IMR-90 (cell line): ENCODE measurements around the gene NNAT. TPM values are rescaled to one million over a fixed set of nuclear protein-coding genes. Genes with fewer than 3 reads are reported as not detected.

Experiments used
- ATAC-seq: fragments of 200-7000 bp; cut with Tn5 transposase; 2 replicates; pipeline ENCODE4 v1.9.1; 2020; ENCODE audit warnings: low read depth, mild to moderate bottlenecking, moderate library complexity
- BruUV-seq: library from RNA; stranded (reverse); fragments of 400-500 nt; replicated peaks from 2 replicates; lab custom pipeline; 2021; lab: Mats Ljungman, UMichigan
- CTCF ChIA-PET: fragments of 300-600 bp; formaldehyde crosslinking; extraction: SDS; loops from one replicate; lab custom pipeline; 2021; ENCODE audit warnings: antibody characterized with exemption; lab: Yijun Ruan, JAX
- POLR2A ChIA-PET: fragments of 300-600 bp; sonication (Branson Sonifier 250); formaldehyde crosslinking; loops from one replicate; lab custom pipeline; 2022; ENCODE audit warnings: antibody characterized with exemption; ENCODE audit not compliant: unreplicated experiment; lab: Charles Lee
- DNase-seq: peaks from one replicate; pipeline ENCODE4 v3.0.0; 2013
- H2AFZ ChIP-seq: replicated peaks from 2 replicates; pipeline ENCODE3; 2013; ENCODE audit warnings: low read length, mild to moderate bottlenecking; ENCODE audit not compliant: poor library complexity
- H2AK5ac ChIP-seq: 2 replicates; pipeline ENCODE4 v1.6.1; 2013; ENCODE audit warnings: low read depth, low read length, inconsistent platforms
- H2AK9ac ChIP-seq: replicated peaks from 2 replicates; pipeline ENCODE3; 2013; ENCODE audit warnings: mild to moderate bottlenecking, low read depth, low read length, moderate library complexity; ENCODE audit not compliant: poor library complexity
- H2BK120ac ChIP-seq: 2 replicates; pipeline ENCODE4 v1.6.1; 2013; ENCODE audit warnings: low read depth, low read length, inconsistent platforms
- H2BK15ac ChIP-seq: 3 replicates; pipeline ENCODE4 v1.6.1; 2013; ENCODE audit warnings: low read depth, low read length, inconsistent platforms
- H2BK20ac ChIP-seq: 2 replicates; pipeline ENCODE4 v1.6.1; 2013; ENCODE audit warnings: low read depth, mild to moderate bottlenecking, inconsistent platforms, low read length, moderate library complexity
- H2BK5ac ChIP-seq: 2 replicates; pipeline ENCODE4 v1.6.1; 2013; ENCODE audit warnings: mild to moderate bottlenecking, low read depth, low read length, inconsistent platforms; ENCODE audit not compliant: poor library complexity, severe bottlenecking
- H3K14ac ChIP-seq: replicated peaks from 2 replicates; pipeline ENCODE4 v1.6.1; 2013; ENCODE audit warnings: low read depth, low read length, inconsistent platforms
- H3K18ac ChIP-seq: 2 replicates; pipeline ENCODE4 v1.6.1; 2013; ENCODE audit warnings: low read depth, low read length, control low read depth
- H3K23ac ChIP-seq: 2 replicates; pipeline ENCODE4 v1.6.1; 2013; ENCODE audit warnings: low read depth, low read length, inconsistent platforms
- H3K27ac ChIP-seq: 2 replicates; pipeline ENCODE4 v1.5.1; 2013; ENCODE audit warnings: mild to moderate bottlenecking, control low read depth, low read length; ENCODE audit not compliant: insufficient read depth
- H3K27me3 ChIP-seq: 2 replicates; pipeline ENCODE4 v1.6.1; 2013; ENCODE audit warnings: low read length; ENCODE audit not compliant: control insufficient read depth, insufficient read depth
- H3K36me3 ChIP-seq: 2 replicates; pipeline ENCODE4 v1.6.1; 2013; ENCODE audit warnings: low read length, mixed read lengths; ENCODE audit not compliant: control insufficient read depth, insufficient read depth
- H3K4ac ChIP-seq: 2 replicates; pipeline ENCODE4 v1.6.1; 2013; ENCODE audit warnings: low read depth, low read length, inconsistent platforms
- H3K4me1 ChIP-seq: 2 replicates; pipeline ENCODE4 v1.6.1; 2013; ENCODE audit warnings: low read length, mixed read lengths; ENCODE audit not compliant: control insufficient read depth, insufficient read depth
- H3K4me2 ChIP-seq: 2 replicates; pipeline ENCODE4 v1.6.1; 2013; ENCODE audit warnings: low read depth, mild to moderate bottlenecking, control low read depth, low read length, moderate library complexity
- H3K4me3 ChIP-seq: 2 replicates; pipeline ENCODE4 v1.5.1; 2013; ENCODE audit warnings: low read depth, mild to moderate bottlenecking, control low read depth, low read length, moderate library complexity; ENCODE audit not compliant: insufficient read depth
- H3K56ac ChIP-seq: 2 replicates; pipeline ENCODE4 v1.6.1; 2013; ENCODE audit warnings: low read length, inconsistent platforms; ENCODE audit not compliant: insufficient read depth; ENCODE audit errors: extremely low read depth
- H3K79me1 ChIP-seq, 2 experiments: 2 replicates each; pipeline ENCODE4 v1.6.1; 2013; ENCODE audit warnings: low read length in 2 of 2, inconsistent platforms in 1 of 2, low read depth in 1 of 2
- H3K9ac ChIP-seq: 2 replicates; pipeline ENCODE4 v1.6.1; 2013; ENCODE audit warnings: low read depth, low read length, control low read depth
- H3K9me1 ChIP-seq: 2 replicates; pipeline ENCODE4 v1.6.1; 2013; ENCODE audit warnings: low read length, inconsistent platforms; ENCODE audit not compliant: insufficient read depth
- H3K9me3 ChIP-seq: 2 replicates; pipeline ENCODE4 v1.6.1; 2013; ENCODE audit warnings: low read length; ENCODE audit not compliant: control insufficient read depth, insufficient read depth
- H4K20me1 ChIP-seq: 2 replicates; pipeline ENCODE4 v1.6.1; 2013; ENCODE audit warnings: low read length, inconsistent platforms; ENCODE audit not compliant: insufficient read depth
- H4K5ac ChIP-seq: 2 replicates; pipeline ENCODE4 v1.6.1; 2013; ENCODE audit warnings: mild to moderate bottlenecking, low read depth, low read length, control low read depth
- H4K8ac ChIP-seq, 2 experiments: 2 replicates each; pipeline ENCODE4 v1.6.1; 2013; ENCODE audit warnings: low read depth in 2 of 2, low read length in 2 of 2, control low read depth in 1 of 2, inconsistent platforms in 1 of 2
- H4K91ac ChIP-seq: 2 replicates; pipeline ENCODE4 v1.6.1; 2013; ENCODE audit warnings: low read depth, low read length, inconsistent platforms; ENCODE audit not compliant: insufficient read depth
- BHLHE40 ChIP-seq: fragments of 150-350 bp; IDR thresholded peaks from 2 replicates; pipeline ENCODE4 v1.6.1; 2016; ENCODE audit warnings: mild to moderate bottlenecking, low read depth, low read length
- CEBPB ChIP-seq: IDR thresholded peaks from 2 replicates; pipeline ENCODE4 v1.6.1; 2012; ENCODE audit warnings: low read depth, low read length, improper control_type of control experiment
- NFE2L2 ChIP-seq: fragments of 150-350 bp; IDR thresholded peaks from 2 replicates; pipeline ENCODE4 v1.6.1; 2016; ENCODE audit warnings: low read depth, mild to moderate bottlenecking, low read length
- WGBS, 2 experiments: methylation state at CpG; one replicate each; pipeline versions ENCODE4 v1.1.5 to v1.1.7; 2013; ENCODE audit warnings: missing lambda C conversion rate in 2 of 2; ENCODE audit not compliant: insufficient read length in 1 of 2; ENCODE audit errors: extremely low coverage in 2 of 2; 5-methylcytosine and 5-hydroxymethylcytosine counted together
- dilution Hi-C: fragments of 300-500 bp; cut with HindIII; formaldehyde crosslinking; loops from one replicate; pipeline ENCODE4 v1.14.3; 2018; ENCODE audit warnings: low sequenced_read_pairs; ENCODE audit not compliant: unreplicated experiment
- in situ Hi-C: fragments of 300-500 bp; cut with MboI; formaldehyde crosslinking; loops from 3 replicates; pipeline ENCODE4 v1.14.3; 2019; ENCODE audit warnings: low sequenced_read_pairs, inconsistent platforms, mixed read lengths
- intact Hi-C: fragments of 100-400 bp; cut with micrococcal nuclease; formaldehyde crosslinking; loops from 2 replicates; pipeline ENCODE4 v1.10.0; 2022
- polyA plus RNA-seq, 3 experiments: library from polyadenylated mRNA; depleted of rRNA; stranded (reverse); fragments of >200 nt; gene quantifications; 2 replicates each; pipeline ENCODE4 v1.2.3, GENCODE V29; 2012; ENCODE audit warnings: low replicate concordance in 1 of 3
- total RNA-seq: library from RNA; depleted of rRNA; stranded (reverse); fragments of >200 nt; gene quantifications from 2 replicates; pipeline ENCODE4 v1.2.3, GENCODE V29; 2012

The NNAT gene
- total and polyA plus RNA-seq, 2 of the 4 experiments (the other 2 are of a cell fraction): 2.0 to 6.5 TPM

DNA sequence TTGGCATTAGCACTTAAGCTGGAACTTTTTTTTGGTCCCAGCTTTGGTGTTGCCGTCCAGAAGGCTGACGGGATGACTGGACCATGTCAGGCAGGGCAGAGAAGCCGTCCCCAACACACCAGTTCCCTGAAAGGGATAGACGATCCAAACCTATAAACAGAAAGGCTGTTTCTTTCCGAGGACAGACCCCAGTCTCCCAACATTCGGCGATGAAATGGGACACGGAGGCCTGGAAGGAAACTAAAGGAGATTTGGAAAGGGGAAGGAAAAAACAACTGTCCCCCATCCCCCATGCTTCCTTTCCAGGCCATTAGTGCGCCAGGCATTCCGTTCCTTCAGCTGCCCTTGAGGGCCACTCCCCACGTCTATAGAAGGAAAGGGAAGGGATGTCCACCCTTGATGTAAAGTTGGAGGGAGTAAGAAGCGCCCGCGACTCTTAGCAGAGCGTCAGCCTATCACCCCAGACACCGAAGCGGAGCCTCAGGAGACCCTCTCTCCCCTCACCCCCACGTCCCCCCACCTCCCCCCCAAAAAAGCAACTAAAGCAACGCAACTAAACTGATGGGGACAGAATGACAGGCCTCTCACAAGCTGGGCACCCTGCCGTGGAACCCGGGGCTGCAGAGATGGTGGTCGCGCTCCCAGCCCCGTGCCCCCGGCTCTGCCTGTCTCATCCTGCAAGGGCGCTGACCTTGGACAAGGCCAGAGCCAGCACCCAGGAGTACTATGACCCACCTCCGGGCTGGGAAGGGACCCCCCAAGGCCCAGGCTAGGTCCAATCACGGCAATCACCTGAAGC lies 6.0 kb downstream of the NNAT start:
- peak overlapping the region; percentile 99; the same call in 1 of the 2 replicates for H3K56ac ChIP-seq
- peak overlapping the region; percentile 77; the same call in 2 of the 3 replicates for H2BK15ac ChIP-seq
- H3K36me3 ChIP-seq: peaks cover 2% of the 10 kb centered on the region; the same call in 1 of the 2 replicates
- dilution Hi-C loops (no loop called here), intact Hi-C loops (loop anchor here (2.0 to 5.0 kb wide), 2 partner anchors 120 to 142 kb away; no protein-coding TSS in a partner anchor), in situ Hi-C loops (loop anchor here (5.0 kb wide), 1 partner anchor 135 kb away; no protein-coding TSS in a partner anchor)
- peak overlapping the region; percentile 92 for H3K9ac ChIP-seq
- H2AK9ac ChIP-seq: peak overlapping the region; percentile 99
- DNase-seq (peak; percentile 27), ATAC-seq (peak; percentile 28)
- peak overlapping the region; percentile 97 for H3K4ac ChIP-seq
- peak overlapping the region; percentile 84 for H2AK5ac ChIP-seq
- TF ChIP-seq CEBPB (no peak), BHLHE40 (no peak), NFE2L2 (no peak)
- peak overlapping the region; percentile 85 for H4K91ac ChIP-seq
- 0% methylated on average over 5 of the region's 28 CpGs; no CpG with 5 or more reads in 1 of the 2 experiments for WGBS, 2 experiments
- H4K8ac ChIP-seq: peak overlapping the region; percentile 94 to 97; a peak in 3 of 4 replicates
- peak overlapping the region; percentile 59; the same call in 1 of the 2 replicates for H3K18ac ChIP-seq
- H2BK20ac ChIP-seq: no peak overlapping the region
- peaks cover 19% of the 10 kb centered on the region for H3K9me1 ChIP-seq
- peaks cover 19 to 63% of the 10 kb centered on the region in 2 experiments for H3K79me1 ChIP-seq
- H3K4me2 ChIP-seq: peak overlapping the region; percentile 92
- H3K9me3 ChIP-seq: no peaks in the 10 kb centered on the region
- H3K14ac ChIP-seq: peak overlapping the region; percentile 82
- H3K27me3 ChIP-seq: no peaks in the 10 kb centered on the region
- H3K4me3 ChIP-seq: peak overlapping the region; percentile 80
- ChIA-PET CTCF (interaction anchor here (1.2 kb wide), 1 partner anchor 34 kb away, joined by 3 read pairs; no protein-coding TSS in a partner anchor), POLR2A (interaction anchor here (1.1 kb wide), 1 partner anchor 10 kb away, joined by 3 read pairs; no protein-coding TSS in a partner anchor)
- H2BK5ac ChIP-seq: peak overlapping the region; percentile 90
- H3K27ac ChIP-seq: peak overlapping the region; percentile 87
- H3K4me1 ChIP-seq: peaks cover 11% of the 10 kb centered on the region
- H4K5ac ChIP-seq: peak overlapping the region; percentile 73; the same call in 1 of the 2 replicates
- peak overlapping the region; percentile 90 for H3K23ac ChIP-seq
- peak overlapping the region; percentile 45 for H2BK120ac ChIP-seq
- peak overlapping the region; percentile 96 for H2AFZ ChIP-seq
- peaks cover 48% of the 10 kb centered on the region for H4K20me1 ChIP-seq
- BruUV-seq: TSS peak; percentile 59
